ENCODE results near the gene TRMU. TPM values are rescaled to one million over a fixed set of nuclear protein-coding genes. Genes with fewer than 3 reads are reported as not detected.

The TRMU gene
- total RNA-seq, 1 experiment from 2014 or later: 48.8 TPM

DNA sequence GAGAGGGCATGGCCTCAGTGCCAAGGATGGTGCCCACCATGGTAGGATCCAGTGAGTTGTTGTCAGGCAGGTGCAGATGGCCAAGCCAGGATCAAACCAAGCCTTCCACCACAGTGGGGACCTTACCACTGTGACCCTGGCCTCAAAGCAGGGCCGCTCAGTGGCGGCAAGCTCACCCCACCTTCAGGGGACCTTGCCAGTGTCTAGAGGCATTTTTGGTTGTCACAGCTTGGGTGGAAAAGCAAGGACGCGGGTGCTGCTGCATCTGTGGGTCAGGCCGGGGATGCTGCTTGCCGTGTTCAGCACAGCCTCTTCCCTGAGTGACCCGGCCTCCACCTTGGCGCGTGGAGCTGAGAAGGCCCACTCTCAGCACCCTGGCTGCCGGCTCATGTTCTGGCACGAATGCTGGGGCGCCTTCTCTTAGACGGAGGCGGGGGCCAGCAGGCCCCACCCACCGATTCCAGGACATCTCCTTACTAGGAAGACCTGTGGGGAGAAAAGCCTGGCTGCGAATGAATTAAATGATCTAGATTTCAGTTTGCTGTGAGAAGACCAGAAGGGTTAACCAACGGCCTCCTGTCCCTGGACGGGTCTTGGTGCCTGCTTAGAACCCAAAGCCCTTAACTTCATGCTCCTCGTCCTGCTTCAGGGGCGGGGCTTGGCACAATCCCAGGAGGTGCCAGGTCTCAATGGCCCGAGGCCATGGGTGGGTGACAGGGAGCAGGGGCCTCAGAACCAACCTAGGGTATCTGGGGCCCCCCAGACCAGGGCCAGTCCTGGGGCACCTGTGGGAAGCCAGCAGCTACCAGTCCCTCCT lies 18.9 kb downstream of the TRMU start:
- in situ Hi-C loops (cut with HindIII; ENCODE audit: low pct_unique_long_range_greater_than_20kb, low sequenced_read_pairs): no loop called here
- no TSS peak for BruUV-seq (replicated peaks)
- intact Hi-C loops (cut with micrococcal nuclease; ENCODE audit: unreplicated experiment): no loop called here

GRCh38 chr22:46354993-46355305 lies 19.4 kb downstream of the TRMU start:
- in situ Hi-C loops (cut with HindIII; ENCODE audit: low pct_unique_long_range_greater_than_20kb, low sequenced_read_pairs): no loop called here
- H3K27ac ChIP-seq (ENCODE audit: low read length): no peak overlapping the region

More for the DNA sequence above, 18.9 kb downstream of the TRMU start:
- DNase-seq (ENCODE audit: low read depth, low spot score): no peak
- Histone ChIP-seq H3K4me3 (ENCODE audit: low read depth in 2 of 2, low read length in 2 of 2) (no peak overlapping the region), H3K9me3 (ENCODE audit: control insufficient read depth, insufficient read depth, low read depth, low read length) (no peaks in the 10 kb centered on the region), H3K27me3 (ENCODE audit: control insufficient read depth, insufficient read depth, low read length) (no peaks in the 10 kb centered on the region), H3K36me3 (ENCODE audit: control insufficient read depth, insufficient read depth, low read length) (no peaks in the 10 kb centered on the region; the same call in none of the 2 replicates), H3K27ac (ENCODE audit: low read length) (no peak overlapping the region), H3K4me1 (ENCODE audit: control insufficient read depth, insufficient read depth, low read length) (no peaks in the 10 kb centered on the region)
- CTCF ChIA-PET: no interaction called here
- POLR2A ChIA-PET: no interaction called here
- no peak for ATAC-seq
- TF ChIP-seq TCF7L2 (IDR thresholded peaks at IDR 0.05; ENCODE audit: low read depth, low read length) (no peak), POLR2AphosphoS5 (IDR thresholded peaks at IDR 0.05; ENCODE audit: low read depth, low read length) (no peak)

More at GRCh38 chr22:46354993-46355305, 19.4 kb downstream of the TRMU start:
- Histone ChIP-seq H3K36me3 (ENCODE audit: control insufficient read depth, insufficient read depth, low read length) (no peaks in the 10 kb centered on the region; the same call in 1 of the 2 replicates), H3K4me3 (ENCODE audit: low read depth in 2 of 2, low read length in 2 of 2) (no peak overlapping the region), H3K9me3 (ENCODE audit: control insufficient read depth, insufficient read depth, low read depth, low read length) (no peaks in the 10 kb centered on the region), H3K4me1 (ENCODE audit: control insufficient read depth, insufficient read depth, low read length) (no peaks in the 10 kb centered on the region), H3K27me3 (ENCODE audit: control insufficient read depth, insufficient read depth, low read length) (no peaks in the 10 kb centered on the region)
- ATAC-seq (no peak), DNase-seq (ENCODE audit: low read depth, low spot score) (no peak)
- CTCF ChIA-PET: no interaction called here
- POLR2A ChIA-PET: no interaction called here
- TF ChIP-seq SIN3A (IDR thresholded peaks at IDR 0.05; ENCODE audit: borderline replicate concordance, insufficient read depth, low read depth, low read length): no peak
- no peak for TF ChIP-seq POLR2AphosphoS5 (IDR thresholded peaks at IDR 0.05; ENCODE audit: low read depth, low read length)
- TF ChIP-seq, protein P1, sequence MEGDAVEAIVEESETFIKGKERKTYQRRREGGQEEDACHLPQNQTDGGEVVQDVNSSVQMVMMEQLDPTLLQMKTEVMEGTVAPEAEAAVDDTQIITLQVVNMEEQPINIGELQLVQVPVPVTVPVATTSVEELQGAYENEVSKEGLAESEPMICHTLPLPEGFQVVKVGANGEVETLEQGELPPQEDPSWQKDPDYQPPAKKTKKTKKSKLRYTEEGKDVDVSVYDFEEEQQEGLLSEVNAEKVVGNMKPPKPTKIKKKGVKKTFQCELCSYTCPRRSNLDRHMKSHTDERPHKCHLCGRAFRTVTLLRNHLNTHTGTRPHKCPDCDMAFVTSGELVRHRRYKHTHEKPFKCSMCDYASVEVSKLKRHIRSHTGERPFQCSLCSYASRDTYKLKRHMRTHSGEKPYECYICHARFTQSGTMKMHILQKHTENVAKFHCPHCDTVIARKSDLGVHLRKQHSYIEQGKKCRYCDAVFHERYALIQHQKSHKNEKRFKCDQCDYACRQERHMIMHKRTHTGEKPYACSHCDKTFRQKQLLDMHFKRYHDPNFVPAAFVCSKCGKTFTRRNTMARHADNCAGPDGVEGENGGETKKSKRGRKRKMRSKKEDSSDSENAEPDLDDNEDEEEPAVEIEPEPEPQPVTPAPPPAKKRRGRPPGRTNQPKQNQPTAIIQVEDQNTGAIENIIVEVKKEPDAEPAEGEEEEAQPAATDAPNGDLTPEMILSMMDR (IDR thresholded peaks at IDR 0.05): no peak
- TF ChIP-seq REST (IDR thresholded peaks at IDR 0.05; ENCODE audit: insufficient read depth in 1 of 2, low read depth in 2 of 2, low read length in 1 of 2): no peak
- TF ChIP-seq TCF7L2 (IDR thresholded peaks at IDR 0.05; ENCODE audit: low read depth, low read length): no peak
- BruUV-seq (replicated peaks): no TSS peak
- intact Hi-C loops (cut with micrococcal nuclease; ENCODE audit: unreplicated experiment): no loop called here
